ENCODE results near the gene NT5E. TPM values are rescaled to one million over a fixed set of nuclear protein-coding genes. Genes with fewer than 3 reads are reported as not detected.

NT5E gene
- total and polyA plus RNA-seq, 7 donors: 0.57 to 3.9 (median 2.3) TPM

GRCh38 chr6:85428486-85428885 is 21.4 kb upstream of the NT5E start:
- intact Hi-C loops (cut with DNase I): no loop called here
- 58 to 66% (median 64%) methylated on average over 1 of the region's 1 CpG for WGBS, 3 donors
- ATAC-seq: no peak

GRCh38 chr6:85429346-85429745 is 20.5 kb upstream of the NT5E start:
- H3K9me3 ChIP-seq: peaks cover 9% of the 10 kb centered on the region
- intact Hi-C loops (cut with DNase I): no loop called here
- H3K4me1 ChIP-seq: no peaks in the 10 kb centered on the region

More at GRCh38 chr6:85428486-85428885, 21.4 kb upstream of the NT5E start:
- TF ChIP-seq CTCF (IDR thresholded peaks at IDR 0.05): no peak
- Histone ChIP-seq H3K9me3 (peaks cover 9% of the 10 kb centered on the region), H3K4me3 (no peak overlapping the region), H3K27me3 (ENCODE audit: insufficient read depth in 3 of 3, low read length in 2 of 3) (no peaks in the 10 kb centered on the region), H3K36me3 (ENCODE audit: insufficient read depth in 1 of 2, low read depth in 1 of 2) (no peaks in the 10 kb centered on the region), H3K4me1 (no peaks in the 10 kb centered on the region), H3K27ac (no peak overlapping the region)
- no peak for DNase-seq

GRCh38 chr6:85431271-85431670 is 18.6 kb upstream of the NT5E start:
- H3K27me3 ChIP-seq (ENCODE audit: insufficient read depth in 3 of 3, low read length in 2 of 3): no peaks in the 10 kb centered on the region
- H3K27ac ChIP-seq: no peak overlapping the region
- no peaks in the 10 kb centered on the region for H3K4me1 ChIP-seq
- 66 to 81% (median 79%) methylated on average over 3 of the region's 3 CpGs for WGBS, 3 donors
- no peaks in the 10 kb centered on the region for H3K36me3 ChIP-seq (ENCODE audit: insufficient read depth in 1 of 2, low read depth in 1 of 2)
- no peak for TF ChIP-seq CTCF (IDR thresholded peaks at IDR 0.05)
- H3K9me3 ChIP-seq: peaks cover 9% of the 10 kb centered on the region
- no peak for ATAC-seq
- intact Hi-C loops (cut with DNase I): no loop called here
- no peak for DNase-seq
- no peak overlapping the region for H3K4me3 ChIP-seq

More at GRCh38 chr6:85429346-85429745, 20.5 kb upstream of the NT5E start:
- Histone ChIP-seq H3K36me3 (ENCODE audit: insufficient read depth in 1 of 2, low read depth in 1 of 2) (no peaks in the 10 kb centered on the region), H3K27me3 (ENCODE audit: insufficient read depth in 3 of 3, low read length in 2 of 3) (no peaks in the 10 kb centered on the region), H3K27ac (no peak overlapping the region), H3K4me3 (no peak overlapping the region)
- DNase-seq (no peak), ATAC-seq (no peak)
- TF ChIP-seq CTCF (IDR thresholded peaks at IDR 0.05): no peak
- 84 to 86% (median 85%) methylated on average over 4 of the region's 4 CpGs for WGBS, 3 donors

GRCh38 chr6:85432554-85432953 is 17.3 kb upstream of the NT5E start:
- DNase-seq (no peak), ATAC-seq (no peak)
- H3K27me3 ChIP-seq (ENCODE audit: insufficient read depth in 3 of 3, low read length in 2 of 3): no peaks in the 10 kb centered on the region
- H3K36me3 ChIP-seq (ENCODE audit: insufficient read depth in 1 of 2, low read depth in 1 of 2): no peaks in the 10 kb centered on the region
- H3K4me1 ChIP-seq: no peaks in the 10 kb centered on the region
- H3K9me3 ChIP-seq: no peaks in the 10 kb centered on the region
- H3K27ac ChIP-seq: no peak overlapping the region
- H3K4me3 ChIP-seq: no peak overlapping the region
- TF ChIP-seq CTCF (IDR thresholded peaks at IDR 0.05): no peak
- intact Hi-C loops (cut with DNase I): no loop called here
- WGBS, 3 donors: 73 to 86% (median 84%) methylated on average over 1 of the region's 1 CpG

- ATAC-seq (no peak), DNase-seq (no peak)
- H3K4me1 ChIP-seq: no peaks in the 10 kb centered on the region
- intact Hi-C loops (cut with DNase I): no loop called here
- 36 to 46% (median 41%) methylated on average over 1 of the region's 1 CpG for WGBS, 3 donors
- no peak overlapping the region for H3K27ac ChIP-seq
- TF ChIP-seq CTCF (IDR thresholded peaks at IDR 0.05): no peak
- H3K4me3 ChIP-seq: no peak overlapping the region
- H3K9me3 ChIP-seq: peaks cover 6% of the 10 kb centered on the region
- no peaks in the 10 kb centered on the region for H3K27me3 ChIP-seq (ENCODE audit: insufficient read depth in 3 of 3, low read length in 2 of 3)
- H3K36me3 ChIP-seq (ENCODE audit: insufficient read depth in 1 of 2, low read depth in 1 of 2): no peaks in the 10 kb centered on the region
Measured at GRCh38 chr6:85435851-85436250, 14.0 kb upstream of the NT5E start.
